Measurements from ENCODE around the gene RPLP1. TPM values are rescaled to one million over a fixed set of nuclear protein-coding genes. Genes with fewer than 3 reads are reported as not detected.

RPLP1 gene
- total and polyA plus RNA-seq, 11 donors: 487 to 1,852 (median 1,259) TPM

DNA sequence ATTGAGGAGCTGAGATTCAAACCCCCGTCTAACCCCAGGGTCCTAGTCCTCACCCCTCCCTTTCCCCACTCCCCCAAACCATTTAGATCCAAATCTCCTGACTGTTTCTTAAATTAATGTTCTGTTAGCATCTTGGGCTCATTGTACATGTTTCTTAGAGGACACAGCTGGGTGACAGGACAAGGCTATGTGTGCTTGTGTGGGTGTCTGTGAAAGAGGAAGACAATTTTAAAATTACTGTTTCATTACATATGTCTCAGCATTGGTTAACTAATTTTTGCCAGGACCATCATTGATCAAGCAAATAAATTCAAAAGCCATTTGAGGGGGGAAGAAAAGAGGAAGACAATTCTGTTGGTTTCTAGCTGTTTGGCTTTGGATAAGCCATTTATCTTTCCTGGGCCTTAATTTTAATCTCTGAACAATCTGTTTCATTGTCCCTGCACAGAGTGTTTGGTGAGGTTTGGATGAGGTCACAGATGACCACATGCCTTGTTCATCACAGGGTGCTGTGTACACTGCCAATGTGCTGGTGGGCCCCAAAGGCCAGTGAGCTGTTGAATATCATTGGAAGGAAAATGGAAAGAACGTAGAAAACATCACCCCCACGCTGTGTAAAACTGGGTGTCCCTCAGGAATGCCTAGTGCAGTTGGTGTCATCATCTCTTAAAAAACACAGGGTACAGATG lies 51.9 kb downstream of the RPLP1 start:
- TF ChIP-seq POLR2A (IDR thresholded peaks at IDR 0.05): no peak
- TF ChIP-seq, protein P1, sequence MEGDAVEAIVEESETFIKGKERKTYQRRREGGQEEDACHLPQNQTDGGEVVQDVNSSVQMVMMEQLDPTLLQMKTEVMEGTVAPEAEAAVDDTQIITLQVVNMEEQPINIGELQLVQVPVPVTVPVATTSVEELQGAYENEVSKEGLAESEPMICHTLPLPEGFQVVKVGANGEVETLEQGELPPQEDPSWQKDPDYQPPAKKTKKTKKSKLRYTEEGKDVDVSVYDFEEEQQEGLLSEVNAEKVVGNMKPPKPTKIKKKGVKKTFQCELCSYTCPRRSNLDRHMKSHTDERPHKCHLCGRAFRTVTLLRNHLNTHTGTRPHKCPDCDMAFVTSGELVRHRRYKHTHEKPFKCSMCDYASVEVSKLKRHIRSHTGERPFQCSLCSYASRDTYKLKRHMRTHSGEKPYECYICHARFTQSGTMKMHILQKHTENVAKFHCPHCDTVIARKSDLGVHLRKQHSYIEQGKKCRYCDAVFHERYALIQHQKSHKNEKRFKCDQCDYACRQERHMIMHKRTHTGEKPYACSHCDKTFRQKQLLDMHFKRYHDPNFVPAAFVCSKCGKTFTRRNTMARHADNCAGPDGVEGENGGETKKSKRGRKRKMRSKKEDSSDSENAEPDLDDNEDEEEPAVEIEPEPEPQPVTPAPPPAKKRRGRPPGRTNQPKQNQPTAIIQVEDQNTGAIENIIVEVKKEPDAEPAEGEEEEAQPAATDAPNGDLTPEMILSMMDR (IDR thresholded peaks at IDR 0.05): no peak

More for the DNA sequence above, 51.9 kb downstream of the RPLP1 start:
- H3K9me3 ChIP-seq: no peaks in the 10 kb centered on the region
- WGBS, 4 donors: 71 to 82% (median 80%) methylated on average over 3 of the region's 3 CpGs
- ATAC-seq: no peak
- intact Hi-C loops (cut with DNase I): no loop called here
- peaks cover 0 to 12% (median 5%) of the 10 kb centered on the region in 12 donors for H3K4me1 ChIP-seq
- DNase-seq: no peak
- no peaks in the 10 kb centered on the region for H3K27me3 ChIP-seq
- no peaks in the 10 kb centered on the region for H3K36me3 ChIP-seq
- H3K27ac ChIP-seq: no peak overlapping the region
- H3K4me3 ChIP-seq: no peak overlapping the region

Other genes starting within 250 kb of the RPLP1 start
- 1 to 10 TPM in 5 of 9 donors, under 1 TPM in 4; 0.27 to 1.6 (median 1.1) TPM for gene PAQR5, start 153.9 kb upstream of the RPLP1 start, total RNA-seq
- gene PAQR5, start 153.9 kb upstream of the RPLP1 start, polyA plus RNA-seq: 1 to 10 TPM in 1 of 2 donors, under 1 TPM in 1; 0.91 to 1.2 TPM
- gene KIF23, start 38.5 kb upstream of the RPLP1 start, total RNA-seq: 1 to 10 TPM in 4 of 9 donors, under 1 TPM in 4, not detected in 1; 0.32 to 7.7 (median 1.4) TPM
- gene KIF23, start 38.5 kb upstream of the RPLP1 start, polyA plus RNA-seq: under 1 TPM; 0.23 to 0.54 TPM

Data from heart left ventricle (tissue), 16 donors.